NCI-H1417 (cell line): ENCODE data around the gene PSMD9.
A peak's percentile ranks its signal among the peaks of the same experiment; 100 is the strongest.
"Not testable (repeated sequence)": the region's sequence is repeated elsewhere in the genome, so short reads cannot be mapped to it uniquely, and the experiment has no call there.

Experiments
- DNase-seq, 3 experiments: peaks; one replicate each; lab custom pipeline; 2025; lab: John Stamatoyannopoulos, UW

The PSMD9 gene

DNA sequence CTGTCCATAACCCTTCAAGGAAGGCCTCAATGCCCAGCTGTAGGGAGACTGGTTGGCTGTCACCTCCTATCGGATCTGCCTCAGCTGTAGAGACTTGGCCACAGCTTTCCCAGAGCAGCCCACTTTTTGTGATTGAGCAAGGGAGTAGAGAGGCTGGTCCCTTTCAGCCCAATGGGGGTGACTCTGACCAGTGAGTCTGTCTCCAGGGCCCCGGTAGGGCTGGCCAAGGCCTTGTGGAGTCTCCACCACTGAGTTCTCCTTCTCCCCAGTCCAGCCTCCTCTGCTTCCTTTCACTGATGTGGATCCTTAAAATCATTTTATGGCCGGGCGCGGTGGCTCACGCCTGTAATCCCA, 15.4 kb upstream of the PSMD9 start:
- DNase-seq, result no peak

- no peak for DNase-seq
Measured at GRCh38 chr12:121874071-121874470, 14.5 kb upstream of the PSMD9 start.

GRCh38 chr12:121875582-121875981, 13.0 kb upstream of the PSMD9 start:
- no peak for DNase-seq

DNA sequence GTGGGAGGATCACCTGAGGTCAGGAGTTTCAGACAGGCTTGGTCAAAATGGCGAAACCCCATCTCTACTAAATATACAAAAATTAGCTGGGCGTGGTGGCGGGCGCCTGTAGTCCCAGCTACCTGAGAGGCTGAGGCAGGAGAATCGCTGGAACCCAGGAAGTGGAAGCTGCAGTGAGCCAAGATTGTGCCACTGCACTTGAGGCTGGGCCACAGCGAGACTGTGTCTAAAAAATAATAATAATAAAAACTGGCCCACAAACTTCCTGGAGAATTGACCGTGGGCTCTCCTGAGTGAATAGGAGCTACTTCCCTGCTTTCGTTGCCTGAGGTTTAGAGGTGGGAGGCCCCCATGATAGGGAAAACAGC, 12.5 kb upstream of the PSMD9 start:
- not testable (repeated sequence) for DNase-seq

GRCh38 chr12:121883315-121883660, 5.3 kb upstream of the PSMD9 start:
- peak in 1 of 3 experiments; percentile 31 for DNase-seq

GRCh38 chr12:121885129-121885528, 3.5 kb upstream of the PSMD9 start:
- not testable (repeated sequence) for DNase-seq

GRCh38 chr12:121888083-121888477, 510 bp upstream of the PSMD9 start:
- no peak for DNase-seq

DNA sequence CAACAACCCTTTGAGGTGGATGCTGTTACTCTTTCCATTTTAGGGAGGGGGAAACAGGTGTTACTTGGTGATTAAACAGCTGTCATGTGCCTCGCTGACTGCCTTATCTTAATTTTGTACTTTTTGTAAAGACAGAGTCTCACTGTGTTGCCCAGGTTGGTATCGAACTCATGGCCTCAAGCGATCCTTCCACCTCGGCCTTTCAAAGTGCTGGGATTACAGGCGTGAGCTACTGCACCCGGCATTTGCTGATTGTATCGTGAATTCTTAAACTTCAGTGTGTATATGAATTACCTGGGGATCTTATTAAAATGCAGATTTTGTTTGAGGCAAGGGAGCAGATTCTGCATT, 659 bp downstream of the PSMD9 start:
- no peak for DNase-seq

DNA sequence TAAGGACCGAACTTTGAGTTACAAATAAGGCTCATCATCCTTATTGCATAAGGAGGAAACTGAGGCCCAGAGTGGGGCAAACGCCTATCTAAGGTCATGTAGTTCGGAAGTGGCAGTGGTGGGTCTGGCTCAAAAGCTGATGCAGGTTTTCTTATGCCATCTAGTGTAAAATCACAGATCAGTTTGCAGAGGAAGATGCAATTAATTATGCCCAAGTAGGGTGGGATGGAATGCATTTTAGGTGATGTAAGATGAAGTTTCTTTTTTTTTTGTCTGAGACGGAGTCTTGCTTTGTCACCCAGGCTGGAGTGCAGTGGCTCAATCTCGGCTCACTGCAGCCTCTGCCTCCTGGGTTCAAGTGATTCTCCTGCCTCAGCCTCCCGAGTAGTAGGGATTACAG, 1.1 kb downstream of the PSMD9 start:
- not testable (repeated sequence) for DNase-seq

DNA sequence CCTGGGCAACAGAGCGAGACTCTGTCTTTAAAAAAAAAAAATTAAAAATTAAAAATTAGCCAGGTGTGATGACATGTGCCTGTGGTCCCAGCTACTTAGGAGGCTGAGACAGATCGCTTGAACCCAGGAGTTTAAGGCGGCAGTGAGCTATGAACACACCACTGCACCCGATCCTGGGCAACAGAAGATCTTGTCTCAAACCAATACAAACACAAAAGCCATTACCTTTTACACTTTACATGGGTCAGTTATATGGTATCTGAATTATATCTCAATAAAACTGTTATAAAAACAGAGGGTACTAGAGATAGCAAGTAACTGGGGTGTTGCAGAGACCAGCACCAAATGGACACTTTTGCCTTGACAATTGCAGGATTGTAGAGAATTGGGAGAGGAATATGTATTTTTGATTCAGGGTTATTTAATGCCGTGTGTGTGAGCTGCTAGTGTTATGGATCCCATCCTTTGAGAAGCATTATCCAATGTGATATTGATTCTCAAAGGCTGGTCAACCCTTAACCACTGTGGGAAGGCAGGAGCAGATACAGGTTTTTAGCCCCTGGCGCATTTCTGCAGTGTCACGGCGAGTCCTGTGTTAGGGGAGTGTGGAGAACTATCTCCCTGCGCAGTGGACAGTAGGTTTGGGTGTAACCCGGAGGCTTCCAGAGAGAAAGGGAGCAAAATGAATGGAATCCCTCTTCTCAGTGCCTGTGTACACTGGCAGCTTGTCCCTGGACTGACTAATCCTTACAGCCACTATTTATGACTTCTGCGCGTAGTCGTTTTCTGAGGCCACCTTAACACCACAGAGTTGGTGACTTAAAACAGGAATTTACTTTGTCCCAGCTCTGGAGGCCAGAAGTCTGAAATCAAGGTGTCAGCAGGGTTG, 4.3 kb downstream of the PSMD9 start:
- DNase-seq, result no peak

- DNase-seq, result peak in 2 of 3 experiments; percentile 42 to 75
Measured at GRCh38 chr12:121893961-121894460, 5.4 kb downstream of the PSMD9 start.

GRCh38 chr12:121894633-121895032, 6.0 kb downstream of the PSMD9 start:
- DNase-seq, result peak in 1 of 3 experiments; percentile 51

DNA sequence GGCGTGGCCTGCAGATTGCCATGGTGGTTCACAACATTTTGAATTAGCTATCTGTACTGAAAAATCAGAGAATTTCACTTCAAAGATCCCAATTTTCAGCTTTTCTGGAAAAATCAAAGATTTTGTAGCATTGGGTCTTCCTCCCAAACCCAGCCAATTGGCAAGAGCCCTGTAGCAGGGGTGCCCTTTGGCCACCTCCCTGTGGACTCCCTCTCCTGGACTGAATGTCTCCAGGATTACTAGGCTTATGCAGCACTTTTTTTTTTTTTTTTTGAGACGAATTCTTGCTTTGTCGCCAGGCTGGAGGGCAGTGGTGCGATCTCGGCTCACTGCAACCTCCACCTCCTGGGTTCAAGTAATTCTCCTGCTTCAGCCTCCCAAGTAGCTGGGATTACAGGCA, 9.7 kb downstream of the PSMD9 start:
- DNase-seq, result no peak

- no peak for DNase-seq
Measured at GRCh38 chr12:121899590-121899989, 11.0 kb downstream of the PSMD9 start.

- DNase-seq, result no peak
Measured at GRCh38 chr12:121903202-121903601, 14.6 kb downstream of the PSMD9 start.

DNA sequence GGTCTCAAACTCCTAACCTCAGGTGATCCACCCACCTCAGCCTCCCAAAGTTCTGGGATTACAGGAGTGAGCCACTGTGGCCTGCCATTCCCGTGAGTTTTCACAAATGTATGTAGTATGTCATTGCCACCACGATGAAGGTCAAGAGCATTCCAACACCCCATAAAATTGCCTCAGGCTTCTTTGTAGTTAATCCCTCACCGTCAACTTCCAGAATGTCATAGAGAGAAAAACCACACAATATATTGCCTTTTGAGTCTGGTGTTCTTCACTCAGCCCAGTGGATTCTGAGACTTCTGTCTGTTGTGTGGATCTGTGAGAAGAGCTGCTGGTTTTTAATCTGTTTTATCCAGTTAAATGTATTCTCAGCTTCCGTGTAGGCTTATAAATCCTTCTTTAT, 17.2 kb downstream of the PSMD9 start:
- no peak for DNase-seq

- DNase-seq, result no peak
Measured at GRCh38 chr12:121908702-121909101, 20.1 kb downstream of the PSMD9 start.

DNA sequence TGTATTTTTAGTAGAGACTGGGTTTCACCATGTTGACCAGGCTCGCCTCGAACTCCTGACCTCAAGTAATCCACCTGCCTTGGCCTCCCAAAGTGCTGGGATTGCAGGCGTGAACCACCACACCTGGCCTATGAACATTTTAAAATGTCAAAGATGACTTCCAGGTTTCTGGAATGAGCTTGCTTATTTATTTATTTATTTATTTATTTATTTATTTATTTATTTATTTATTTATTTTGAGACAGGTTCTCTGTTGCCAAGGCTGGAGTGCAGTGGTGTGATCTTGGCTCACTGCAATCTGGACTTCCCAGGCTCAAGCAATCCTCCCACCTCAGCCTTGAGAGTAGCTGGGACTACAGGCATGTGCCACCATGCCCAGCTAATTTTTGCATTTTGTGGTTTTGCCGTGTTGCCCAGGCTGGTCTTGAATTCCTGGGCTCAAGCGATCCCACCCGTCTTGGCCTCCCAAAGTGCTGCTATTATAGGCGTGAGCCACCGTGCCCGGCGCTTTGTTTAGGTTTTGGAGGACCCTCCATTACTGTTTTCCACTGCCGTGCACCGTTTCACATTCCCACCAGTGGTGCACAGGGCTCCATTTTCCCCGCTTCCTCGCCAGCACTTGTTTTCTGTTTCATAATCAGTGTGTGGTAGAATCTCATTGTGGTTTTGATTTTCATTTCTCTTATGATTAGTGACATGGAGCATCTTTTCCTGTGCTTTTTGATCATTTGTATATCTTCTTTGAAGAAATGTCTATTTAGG, 23.4 kb downstream of the PSMD9 start:
- DNase-seq, result no peak

DNA sequence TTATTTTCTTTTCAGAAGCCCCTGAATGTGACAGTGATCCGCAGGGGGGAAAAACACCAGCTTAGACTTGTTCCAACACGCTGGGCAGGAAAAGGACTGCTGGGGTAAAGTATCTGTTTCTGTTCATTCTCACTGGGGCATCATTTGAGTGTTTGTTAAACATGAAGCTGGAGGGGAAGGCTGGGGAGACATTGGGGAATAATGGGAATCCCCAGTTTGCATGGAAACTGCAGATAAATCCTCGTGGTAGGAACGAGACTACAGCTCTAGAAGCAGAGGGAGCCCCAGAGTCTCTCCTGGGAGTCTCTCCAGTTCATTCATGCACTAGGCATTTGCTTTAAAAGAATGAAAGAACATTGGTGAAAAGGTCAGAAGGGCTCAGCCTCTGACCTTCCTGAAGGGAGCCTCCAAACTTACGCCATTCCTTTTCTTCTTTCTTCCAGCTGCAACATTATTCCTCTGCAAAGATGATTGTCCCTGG, 27.3 kb downstream of the PSMD9 start:
- DNase-seq, result peak in 2 of 3 experiments; percentile 39 to 76

- no peak for DNase-seq
Measured at GRCh38 chr12:121916719-121917118, 28.1 kb downstream of the PSMD9 start.

- DNase-seq, result peak; percentile 97 to 98 (median 98)
Measured at GRCh38 chr12:121917950-121918678, 29.5 kb downstream of the PSMD9 start, which contains the start of gene CFAP251. TSS of gene CFAP251 (plus strand) at chr12:121918592. CDS start at chr12:121921306, 2,714 bp downstream.

DNA sequence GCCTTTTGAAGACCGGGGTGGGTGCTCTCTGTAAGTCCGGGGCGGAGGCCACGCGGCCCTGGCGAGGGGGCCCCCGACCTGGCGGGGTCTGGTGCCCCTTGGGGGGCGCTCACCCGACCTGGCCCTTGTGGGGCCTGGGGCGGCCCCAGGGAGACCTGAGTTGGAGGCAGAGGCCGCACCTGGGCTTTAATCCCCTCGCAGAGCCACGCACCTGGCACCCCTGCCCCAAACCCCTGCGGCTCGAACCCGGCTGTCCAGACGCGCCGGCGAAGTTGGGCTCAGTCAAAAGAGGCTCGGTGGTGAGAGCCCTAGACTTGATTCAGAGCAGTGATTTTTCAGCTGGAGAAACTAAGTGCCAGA, 30.1 kb downstream of the PSMD9 start:
- DNase-seq, result peak in 1 of 3 experiments; percentile 86
